ENCODE data around the gene ECT2L.

The ECT2L gene

GRCh38 chr6:138795809-138796603 lies at the start of gene ECT2L:
ECT2L (plus strand) TSS chr6:138796087; CDS start chr6:138813275, 17,188 bp downstream.
- Mint-ChIP-seq H3K27ac (no peak within 1 kb of the TSS), H3K9me3 (ENCODE audit: low read depth) (no peaks in the 10 kb centered on the region), H3K27me3 (peaks cover 9% of the 10 kb centered on the region), H3K36me3 (peaks cover 10% of the 10 kb centered on the region), H3K4me3 (no peak within 1 kb of the TSS), H3K4me1 (ENCODE audit: low read depth) (peaks cover 1% of the 10 kb centered on the region)

GRCh38 chr6:138752017-138752416 lies 43.9 kb upstream of the ECT2L start:
- H3K4me1 Mint-ChIP-seq (ENCODE audit: low read depth), result no peaks in the 10 kb centered on the region
- H3K27me3 Mint-ChIP-seq, result no peaks in the 10 kb centered on the region
- no peak overlapping the region for H3K27ac Mint-ChIP-seq
- H3K4me3 Mint-ChIP-seq, result no peak overlapping the region
- H3K9me3 Mint-ChIP-seq (ENCODE audit: low read depth), result no peaks in the 10 kb centered on the region
- H3K36me3 Mint-ChIP-seq, result peaks cover 4% of the 10 kb centered on the region

- no peak overlapping the region for H3K4me3 Mint-ChIP-seq
- no peak overlapping the region for H3K27ac Mint-ChIP-seq
- H3K4me1 Mint-ChIP-seq (ENCODE audit: low read depth), result no peaks in the 10 kb centered on the region
- H3K27me3 Mint-ChIP-seq, result no peaks in the 10 kb centered on the region
- H3K36me3 Mint-ChIP-seq, result no peaks in the 10 kb centered on the region
- no peaks in the 10 kb centered on the region for H3K9me3 Mint-ChIP-seq (ENCODE audit: low read depth)
Observed at GRCh38 chr6:138757136-138757535, 38.8 kb upstream of the ECT2L start.

GRCh38 chr6:138765896-138766655 lies 29.8 kb upstream of the ECT2L start:
- H3K9me3 Mint-ChIP-seq (ENCODE audit: low read depth), result no peaks in the 10 kb centered on the region
- H3K27ac Mint-ChIP-seq, result no peak overlapping the region
- no peaks in the 10 kb centered on the region for H3K4me1 Mint-ChIP-seq (ENCODE audit: low read depth)
- no peaks in the 10 kb centered on the region for H3K27me3 Mint-ChIP-seq
- H3K4me3 Mint-ChIP-seq, result no peak overlapping the region
- H3K36me3 Mint-ChIP-seq, result no peaks in the 10 kb centered on the region

- Mint-ChIP-seq H3K27ac (no peak overlapping the region), H3K9me3 (ENCODE audit: low read depth) (no peaks in the 10 kb centered on the region), H3K36me3 (no peaks in the 10 kb centered on the region), H3K4me3 (no peak overlapping the region), H3K27me3 (no peaks in the 10 kb centered on the region), H3K4me1 (ENCODE audit: low read depth) (peaks cover 15% of the 10 kb centered on the region)
Observed at GRCh38 chr6:138769102-138769676, 26.7 kb upstream of the ECT2L start.

- peaks cover 2% of the 10 kb centered on the region for H3K36me3 Mint-ChIP-seq
- peak overlapping the region; percentile 99 for H3K4me3 Mint-ChIP-seq
- peak overlapping the region; percentile 99 for H3K27ac Mint-ChIP-seq
- no peaks in the 10 kb centered on the region for H3K9me3 Mint-ChIP-seq (ENCODE audit: low read depth)
- H3K27me3 Mint-ChIP-seq, result no peaks in the 10 kb centered on the region
- H3K4me1 Mint-ChIP-seq (ENCODE audit: low read depth), result peaks cover 28% of the 10 kb centered on the region
Observed at GRCh38 chr6:138772596-138773176, 23.2 kb upstream of the ECT2L start.

- Mint-ChIP-seq H3K4me3 (peak within 1 kb of the TSS; percentile 99), H3K4me1 (ENCODE audit: low read depth) (peaks cover 30% of the 10 kb centered on the region), H3K9me3 (ENCODE audit: low read depth) (no peaks in the 10 kb centered on the region), H3K27ac (peak within 1 kb of the TSS; percentile 99), H3K36me3 (peaks cover 4% of the 10 kb centered on the region), H3K27me3 (no peaks in the 10 kb centered on the region)
Observed at GRCh38 chr6:138773177-138774091, 22.5 kb upstream of the ECT2L start, which contains the start of gene CCDC28A. CCDC28A (plus strand) TSS chr6:138773769; CDS start chr6:138776121, 2,352 bp downstream.

GRCh38 chr6:138774370-138774769 lies 21.5 kb upstream of the ECT2L start:
- Mint-ChIP-seq H3K36me3 (peaks cover 9% of the 10 kb centered on the region), H3K4me3 (peak overlapping the region; percentile 99), H3K4me1 (ENCODE audit: low read depth) (peaks cover 34% of the 10 kb centered on the region), H3K9me3 (ENCODE audit: low read depth) (no peaks in the 10 kb centered on the region), H3K27me3 (no peaks in the 10 kb centered on the region), H3K27ac (peak overlapping the region; percentile 99)

- H3K9me3 Mint-ChIP-seq (ENCODE audit: low read depth), result no peaks in the 10 kb centered on the region
- H3K36me3 Mint-ChIP-seq, result peaks cover 9% of the 10 kb centered on the region
- no peaks in the 10 kb centered on the region for H3K27me3 Mint-ChIP-seq
- H3K27ac Mint-ChIP-seq, result no peak overlapping the region
- no peak overlapping the region for H3K4me3 Mint-ChIP-seq
- H3K4me1 Mint-ChIP-seq (ENCODE audit: low read depth), result peaks cover 34% of the 10 kb centered on the region
Observed at GRCh38 chr6:138776659-138777058, 19.2 kb upstream of the ECT2L start.

GRCh38 chr6:138778331-138778730 lies 17.6 kb upstream of the ECT2L start:
- H3K9me3 Mint-ChIP-seq (ENCODE audit: low read depth), result no peaks in the 10 kb centered on the region
- peaks cover 25% of the 10 kb centered on the region for H3K4me1 Mint-ChIP-seq (ENCODE audit: low read depth)
- peaks cover 14% of the 10 kb centered on the region for H3K36me3 Mint-ChIP-seq
- no peak overlapping the region for H3K4me3 Mint-ChIP-seq
- no peak overlapping the region for H3K27ac Mint-ChIP-seq
- no peaks in the 10 kb centered on the region for H3K27me3 Mint-ChIP-seq

- Mint-ChIP-seq H3K4me3 (no peak overlapping the region), H3K36me3 (peaks cover 17% of the 10 kb centered on the region), H3K4me1 (ENCODE audit: low read depth) (peaks cover 14% of the 10 kb centered on the region), H3K27ac (peak overlapping the region; percentile 80), H3K27me3 (no peaks in the 10 kb centered on the region), H3K9me3 (ENCODE audit: low read depth) (no peaks in the 10 kb centered on the region)
Observed at GRCh38 chr6:138782243-138782642, 13.6 kb upstream of the ECT2L start.

- Mint-ChIP-seq H3K4me3 (no peak overlapping the region), H3K9me3 (ENCODE audit: low read depth) (no peaks in the 10 kb centered on the region), H3K27ac (no peak overlapping the region), H3K27me3 (no peaks in the 10 kb centered on the region), H3K4me1 (ENCODE audit: low read depth) (peaks cover 9% of the 10 kb centered on the region), H3K36me3 (peaks cover 14% of the 10 kb centered on the region)
Observed at GRCh38 chr6:138785079-138785478, 10.8 kb upstream of the ECT2L start.

GRCh38 chr6:138785980-138786379 lies 9.9 kb upstream of the ECT2L start:
- Mint-ChIP-seq H3K4me3 (no peak overlapping the region), H3K27me3 (no peaks in the 10 kb centered on the region), H3K4me1 (ENCODE audit: low read depth) (peaks cover 9% of the 10 kb centered on the region), H3K36me3 (peaks cover 17% of the 10 kb centered on the region), H3K9me3 (ENCODE audit: low read depth) (no peaks in the 10 kb centered on the region), H3K27ac (no peak overlapping the region)

- no peaks in the 10 kb centered on the region for H3K9me3 Mint-ChIP-seq (ENCODE audit: low read depth)
- no peak overlapping the region for H3K27ac Mint-ChIP-seq
- no peak overlapping the region for H3K4me3 Mint-ChIP-seq
- peaks cover 22% of the 10 kb centered on the region for H3K36me3 Mint-ChIP-seq
- H3K27me3 Mint-ChIP-seq, result no peaks in the 10 kb centered on the region
- H3K4me1 Mint-ChIP-seq (ENCODE audit: low read depth), result peaks cover 8% of the 10 kb centered on the region
Observed at GRCh38 chr6:138787138-138787537, 8.7 kb upstream of the ECT2L start.
